Kidney (tissue), 14 donors: ENCODE results near the gene KCNB1. TPM values are rescaled to one million over a fixed set of nuclear protein-coding genes. Genes with fewer than 3 reads are reported as not detected.
A peak's percentile ranks its signal among the peaks of the same experiment; 100 is the strongest.

Experiments
- DNase-seq, 5 donors: peaks; one replicate each; pipeline ENCODE4 v3.0.0-alpha.2; 2013 to 2020
- FAIRE-seq: peaks from 2 replicates; lab custom pipeline; 2012; peaks lifted over from hg19 to GRCh38; lab: Jason Lieb, UNC
- H3K27ac ChIP-seq, 2 donors: one replicate each; pipeline ENCODE4 v1.7.0; 2013; ENCODE audit warnings: low read depth in 2 of 2, low read length in 2 of 2, inconsistent platforms in 1 of 2
- H3K27me3 ChIP-seq: one replicate; pipeline ENCODE4 v1.7.1; 2013; ENCODE audit warnings: low read length, inconsistent platforms; ENCODE audit not compliant: control insufficient read depth, insufficient read depth
- H3K36me3 ChIP-seq, 3 donors: one replicate each; pipeline versions ENCODE4 v1.7.0 to v1.7.1; 2013; ENCODE audit warnings: low read length in 3 of 3, control low read depth in 1 of 3, inconsistent platforms in 1 of 3; ENCODE audit not compliant: insufficient read depth in 3 of 3, control insufficient read depth in 2 of 3
- H3K4me1 ChIP-seq, 3 donors: one replicate each; pipeline versions ENCODE4 v1.7.0 to v1.7.1; 2013; ENCODE audit warnings: low read length in 3 of 3, inconsistent platforms in 1 of 3, low read depth in 1 of 3; ENCODE audit not compliant: control insufficient read depth in 2 of 3, insufficient read depth in 2 of 3
- H3K4me3 ChIP-seq, 3 donors: one replicate each; pipeline versions ENCODE4 v1.7.0 to v1.8.1; 2013; ENCODE audit warnings: low read length in 3 of 3, control low read depth in 1 of 3, inconsistent platforms in 1 of 3
- H3K9ac ChIP-seq, 3 donors: one replicate each; pipeline versions ENCODE4 v1.7.0 to v1.7.1; 2013; ENCODE audit warnings: low read length in 3 of 3, control low read depth in 1 of 3, inconsistent platforms in 1 of 3
- H3K9me3 ChIP-seq, 3 donors: one replicate each; pipeline versions ENCODE4 v1.7.0 to v1.7.1; 2013; ENCODE audit warnings: low read length in 3 of 3, control low read depth in 1 of 3, inconsistent platforms in 1 of 3; ENCODE audit not compliant: control insufficient read depth in 2 of 3, insufficient read depth in 1 of 3
- CTCF ChIP-seq: IDR thresholded peaks from 3 replicates; pipeline ENCODE4 v1.5.1; 2012; ENCODE audit warnings: mild to moderate bottlenecking, moderate library complexity, borderline replicate concordance; ENCODE audit not compliant: insufficient read depth; ENCODE audit errors: extremely low read depth
- intact Hi-C: fragments of 100-400 bp; cut with DNase I; formaldehyde crosslinking; loops from one replicate; pipeline ENCODE4 v1.11.1; 2022
- polyA plus RNA-seq: library from polyadenylated mRNA; stranded (reverse); fragments of 350-450 nt; fragmentation: Illumina TruSeq; extraction: RNeasy Lipid Tissue Mini Kit (QIAGEN cat#74804); gene quantifications from one replicate; pipeline ENCODE4 v1.2.3, GENCODE V29; 2014; ENCODE audit warnings: low read depth, low replicate concordance; ENCODE audit not compliant: insufficient read depth
- total RNA-seq: library from RNA; stranded (reverse); fragmentation: NEBNext Ultra II Directional; extraction: Animal tissue kit (Norgen Biotek cat#: 25700); gene quantifications from one replicate; pipeline ENCODE4 v1.2.1, GENCODE V29; 2021
- donor health status: control.
- donor health status: control.
- donor health status: control.
- donor health status: control.
- donor health status: control.
- donor health status: DM: yes; HTN: yes; CAD: no.
- donor health status: Normal renal cell carcinoma (clear cell type).

Gene KCNB1
- total and polyA plus RNA-seq, 2 donors from 2014 or later, result 0.26 to 1.2 TPM

DNA sequence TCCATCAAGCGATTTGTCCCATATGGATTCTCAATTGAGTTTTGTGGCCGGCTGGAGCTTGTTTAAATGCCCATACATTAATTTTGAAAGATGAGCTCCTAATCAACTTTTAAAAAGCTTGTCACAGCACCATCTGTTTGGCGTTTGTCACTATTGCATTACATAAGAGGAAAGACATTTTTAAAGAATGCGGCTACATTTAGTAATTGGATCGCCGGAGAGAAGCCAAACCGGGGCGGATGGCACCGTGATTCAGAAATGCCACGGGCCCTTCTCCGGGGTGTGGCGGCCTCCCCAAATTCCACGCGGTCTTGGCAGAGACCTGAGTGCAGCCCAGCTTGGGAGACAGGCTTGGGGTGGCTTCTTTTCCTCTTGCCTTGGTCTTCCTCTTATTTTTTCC is 136.9 kb downstream of the KCNB1 start:
- Histone ChIP-seq H3K36me3 (no peaks in the 10 kb centered on the region), H3K4me1 (no peaks in the 10 kb centered on the region), H3K4me3 (no peak overlapping the region), H3K9ac (no peak overlapping the region), H3K9me3 (no peaks in the 10 kb centered on the region), H3K27me3 (peaks cover 3% of the 10 kb centered on the region), H3K27ac (no peak overlapping the region)
- DNase-seq (peak in 2 of 5 donors; percentile 13 to 56), FAIRE-seq (no peak)
- no peak for TF ChIP-seq CTCF
- intact Hi-C loops, result no loop called here

DNA sequence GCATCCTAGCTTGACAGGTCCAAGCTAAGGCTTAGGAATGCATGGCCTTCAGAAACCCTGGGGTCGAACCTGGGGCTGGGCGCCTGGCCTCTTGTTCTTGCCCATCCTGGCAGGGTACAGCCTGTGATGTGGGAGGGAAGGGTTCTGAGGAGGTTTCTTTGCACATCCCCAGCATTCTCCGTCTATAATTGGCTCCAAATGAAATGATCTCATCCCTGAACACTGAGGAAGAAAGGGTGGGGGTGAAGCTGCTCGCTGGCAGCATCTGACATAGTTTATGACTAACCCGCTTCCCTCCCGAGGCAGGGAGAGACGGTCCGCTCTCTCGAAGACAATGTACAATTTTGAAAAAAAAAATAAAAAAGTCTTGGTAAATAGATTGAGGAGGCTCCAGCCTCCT is 137.5 kb downstream of the KCNB1 start:
- intact Hi-C loops, result no loop called here
- no peaks in the 10 kb centered on the region for H3K9me3 ChIP-seq
- H3K36me3 ChIP-seq, result no peaks in the 10 kb centered on the region
- FAIRE-seq (no peak), DNase-seq (peak in 4 of 5 donors; percentile 25 to 75 (median 47))
- no peaks in the 10 kb centered on the region for H3K4me1 ChIP-seq
- no peak overlapping the region for H3K9ac ChIP-seq
- no peak overlapping the region for H3K4me3 ChIP-seq
- H3K27me3 ChIP-seq, result peaks cover 3% of the 10 kb centered on the region
- H3K27ac ChIP-seq, result no peak overlapping the region
- TF ChIP-seq CTCF, result no peak

- intact Hi-C loops, result no loop called here
- no peak overlapping the region for H3K9ac ChIP-seq
- no peak for FAIRE-seq
These were observed 138.3 kb downstream of the KCNB1 start for GRCh38 chr20:49344140-49344539.

More at GRCh38 chr20:49344140-49344539, 138.3 kb downstream of the KCNB1 start:
- DNase-seq, result no peak
- Histone ChIP-seq H3K9me3 (no peaks in the 10 kb centered on the region), H3K36me3 (no peaks in the 10 kb centered on the region), H3K27ac (no peak overlapping the region), H3K27me3 (peaks cover 3% of the 10 kb centered on the region), H3K4me3 (no peak overlapping the region), H3K4me1 (no peaks in the 10 kb centered on the region)
- no peak for TF ChIP-seq CTCF
